IMR-90 (cell line): ENCODE data around the gene PHPT1. TPM values are rescaled to one million over a fixed set of nuclear protein-coding genes. Genes with fewer than 3 reads are reported as not detected.

ENCODE experiments used
- ATAC-seq: fragments of 200-7000 bp; cut with Tn5 transposase; 2 replicates; pipeline ENCODE4 v1.9.1; 2020; ENCODE audit warnings: low read depth, mild to moderate bottlenecking, moderate library complexity
- BruUV-seq: library from RNA; stranded (reverse); fragments of 400-500 nt; replicated peaks from 2 replicates; lab custom pipeline; 2021; lab: Mats Ljungman, UMichigan
- CTCF ChIA-PET: fragments of 300-600 bp; formaldehyde crosslinking; extraction: SDS; loops from one replicate; lab custom pipeline; 2021; ENCODE audit warnings: antibody characterized with exemption; lab: Yijun Ruan, JAX
- POLR2A ChIA-PET: fragments of 300-600 bp; sonication (Branson Sonifier 250); formaldehyde crosslinking; loops from one replicate; lab custom pipeline; 2022; ENCODE audit warnings: antibody characterized with exemption; ENCODE audit not compliant: unreplicated experiment; lab: Charles Lee
- DNase-seq: peaks from one replicate; pipeline ENCODE4 v3.0.0; 2013
- H2AFZ ChIP-seq: replicated peaks from 2 replicates; pipeline ENCODE3; 2013; ENCODE audit warnings: low read length, mild to moderate bottlenecking; ENCODE audit not compliant: poor library complexity
- H2AK5ac ChIP-seq: 2 replicates; pipeline ENCODE4 v1.6.1; 2013; ENCODE audit warnings: low read depth, low read length, inconsistent platforms
- H2AK9ac ChIP-seq: replicated peaks from 2 replicates; pipeline ENCODE3; 2013; ENCODE audit warnings: mild to moderate bottlenecking, low read depth, low read length, moderate library complexity; ENCODE audit not compliant: poor library complexity
- H2BK120ac ChIP-seq: 2 replicates; pipeline ENCODE4 v1.6.1; 2013; ENCODE audit warnings: low read depth, low read length, inconsistent platforms
- H2BK15ac ChIP-seq: 3 replicates; pipeline ENCODE4 v1.6.1; 2013; ENCODE audit warnings: low read depth, low read length, inconsistent platforms
- H2BK20ac ChIP-seq: 2 replicates; pipeline ENCODE4 v1.6.1; 2013; ENCODE audit warnings: low read depth, mild to moderate bottlenecking, inconsistent platforms, low read length, moderate library complexity
- H2BK5ac ChIP-seq: 2 replicates; pipeline ENCODE4 v1.6.1; 2013; ENCODE audit warnings: mild to moderate bottlenecking, low read depth, low read length, inconsistent platforms; ENCODE audit not compliant: poor library complexity, severe bottlenecking
- H3K14ac ChIP-seq: replicated peaks from 2 replicates; pipeline ENCODE4 v1.6.1; 2013; ENCODE audit warnings: low read depth, low read length, inconsistent platforms
- H3K18ac ChIP-seq: 2 replicates; pipeline ENCODE4 v1.6.1; 2013; ENCODE audit warnings: low read depth, low read length, control low read depth
- H3K23ac ChIP-seq: 2 replicates; pipeline ENCODE4 v1.6.1; 2013; ENCODE audit warnings: low read depth, low read length, inconsistent platforms
- H3K27ac ChIP-seq: 2 replicates; pipeline ENCODE4 v1.5.1; 2013; ENCODE audit warnings: mild to moderate bottlenecking, control low read depth, low read length; ENCODE audit not compliant: insufficient read depth
- H3K27me3 ChIP-seq: 2 replicates; pipeline ENCODE4 v1.6.1; 2013; ENCODE audit warnings: low read length; ENCODE audit not compliant: control insufficient read depth, insufficient read depth
- H3K36me3 ChIP-seq: 2 replicates; pipeline ENCODE4 v1.6.1; 2013; ENCODE audit warnings: low read length, mixed read lengths; ENCODE audit not compliant: control insufficient read depth, insufficient read depth
- H3K4ac ChIP-seq: 2 replicates; pipeline ENCODE4 v1.6.1; 2013; ENCODE audit warnings: low read depth, low read length, inconsistent platforms
- H3K4me1 ChIP-seq: 2 replicates; pipeline ENCODE4 v1.6.1; 2013; ENCODE audit warnings: low read length, mixed read lengths; ENCODE audit not compliant: control insufficient read depth, insufficient read depth
- H3K4me2 ChIP-seq: 2 replicates; pipeline ENCODE4 v1.6.1; 2013; ENCODE audit warnings: low read depth, mild to moderate bottlenecking, control low read depth, low read length, moderate library complexity
- H3K4me3 ChIP-seq: 2 replicates; pipeline ENCODE4 v1.5.1; 2013; ENCODE audit warnings: low read depth, mild to moderate bottlenecking, control low read depth, low read length, moderate library complexity; ENCODE audit not compliant: insufficient read depth
- H3K56ac ChIP-seq: 2 replicates; pipeline ENCODE4 v1.6.1; 2013; ENCODE audit warnings: low read length, inconsistent platforms; ENCODE audit not compliant: insufficient read depth; ENCODE audit errors: extremely low read depth
- H3K79me1 ChIP-seq, 2 experiments: 2 replicates each; pipeline ENCODE4 v1.6.1; 2013; ENCODE audit warnings: low read length in 2 of 2, inconsistent platforms in 1 of 2, low read depth in 1 of 2
- H3K9ac ChIP-seq: 2 replicates; pipeline ENCODE4 v1.6.1; 2013; ENCODE audit warnings: low read depth, low read length, control low read depth
- H3K9me1 ChIP-seq: 2 replicates; pipeline ENCODE4 v1.6.1; 2013; ENCODE audit warnings: low read length, inconsistent platforms; ENCODE audit not compliant: insufficient read depth
- H3K9me3 ChIP-seq: 2 replicates; pipeline ENCODE4 v1.6.1; 2013; ENCODE audit warnings: low read length; ENCODE audit not compliant: control insufficient read depth, insufficient read depth
- H4K20me1 ChIP-seq: 2 replicates; pipeline ENCODE4 v1.6.1; 2013; ENCODE audit warnings: low read length, inconsistent platforms; ENCODE audit not compliant: insufficient read depth
- H4K5ac ChIP-seq: 2 replicates; pipeline ENCODE4 v1.6.1; 2013; ENCODE audit warnings: mild to moderate bottlenecking, low read depth, low read length, control low read depth
- H4K8ac ChIP-seq, 2 experiments: 2 replicates each; pipeline ENCODE4 v1.6.1; 2013; ENCODE audit warnings: low read depth in 2 of 2, low read length in 2 of 2, control low read depth in 1 of 2, inconsistent platforms in 1 of 2
- H4K91ac ChIP-seq: 2 replicates; pipeline ENCODE4 v1.6.1; 2013; ENCODE audit warnings: low read depth, low read length, inconsistent platforms; ENCODE audit not compliant: insufficient read depth
- CHD1 ChIP-seq: IDR thresholded peaks from 2 replicates; pipeline ENCODE4 v1.6.1; 2012; ENCODE audit warnings: low read depth, low read length, improper control_type of control experiment
- FOS ChIP-seq: fragments of 150-350 bp; IDR thresholded peaks from 2 replicates; pipeline ENCODE4 v1.6.1; 2016; ENCODE audit warnings: low read depth, low read length
- MAFK ChIP-seq: IDR thresholded peaks from 2 replicates; pipeline ENCODE4 v1.6.1; 2012; ENCODE audit warnings: low read depth, low read length, improper control_type of control experiment
- MAZ ChIP-seq: IDR thresholded peaks from 2 replicates; pipeline ENCODE4 v1.6.1; 2012; ENCODE audit warnings: low read depth, mild to moderate bottlenecking, low read length, improper control_type of control experiment, moderate library complexity, borderline replicate concordance
- MXI1 ChIP-seq: IDR thresholded peaks from 2 replicates; pipeline ENCODE4 v1.6.1; 2012; ENCODE audit warnings: low read depth, mild to moderate bottlenecking, low read length, moderate library complexity, borderline replicate concordance
- POLR2A ChIP-seq: IDR thresholded peaks from 2 replicates; pipeline ENCODE4 v1.6.1; 2012; ENCODE audit warnings: mild to moderate bottlenecking, low read depth, low read length
- RCOR1 ChIP-seq: IDR thresholded peaks from 2 replicates; pipeline ENCODE4 v1.6.1; 2012; ENCODE audit warnings: mild to moderate bottlenecking, low read length, improper control_type of control experiment; ENCODE audit not compliant: insufficient replicate concordance
- SMC3 ChIP-seq: fragments of 150-350 bp; IDR thresholded peaks from 2 replicates; pipeline ENCODE4 v1.6.1; 2016; ENCODE audit warnings: low read depth, mild to moderate bottlenecking, antibody characterized with exemption, low read length, moderate library complexity
- WGBS, 2 experiments: methylation state at CpG; one replicate each; pipeline versions ENCODE4 v1.1.5 to v1.1.7; 2013; ENCODE audit warnings: missing lambda C conversion rate in 2 of 2; ENCODE audit not compliant: insufficient read length in 1 of 2; ENCODE audit errors: extremely low coverage in 2 of 2; 5-methylcytosine and 5-hydroxymethylcytosine counted together
- dilution Hi-C: fragments of 300-500 bp; cut with HindIII; formaldehyde crosslinking; loops from one replicate; pipeline ENCODE4 v1.14.3; 2018; ENCODE audit warnings: low sequenced_read_pairs; ENCODE audit not compliant: unreplicated experiment
- in situ Hi-C: fragments of 300-500 bp; cut with MboI; formaldehyde crosslinking; loops from 3 replicates; pipeline ENCODE4 v1.14.3; 2019; ENCODE audit warnings: low sequenced_read_pairs, inconsistent platforms, mixed read lengths
- intact Hi-C: fragments of 100-400 bp; cut with micrococcal nuclease; formaldehyde crosslinking; loops from 2 replicates; pipeline ENCODE4 v1.10.0; 2022
- polyA plus RNA-seq, 3 experiments: library from polyadenylated mRNA; depleted of rRNA; stranded (reverse); fragments of >200 nt; gene quantifications; 2 replicates each; pipeline ENCODE4 v1.2.3, GENCODE V29; 2012; ENCODE audit warnings: low replicate concordance in 1 of 3
- total RNA-seq: library from RNA; depleted of rRNA; stranded (reverse); fragments of >200 nt; gene quantifications from 2 replicates; pipeline ENCODE4 v1.2.3, GENCODE V29; 2012

The PHPT1 gene
- total and polyA plus RNA-seq, 2 of the 4 experiments (the other 2 are of a cell fraction): 79.8 to 214 TPM

DNA sequence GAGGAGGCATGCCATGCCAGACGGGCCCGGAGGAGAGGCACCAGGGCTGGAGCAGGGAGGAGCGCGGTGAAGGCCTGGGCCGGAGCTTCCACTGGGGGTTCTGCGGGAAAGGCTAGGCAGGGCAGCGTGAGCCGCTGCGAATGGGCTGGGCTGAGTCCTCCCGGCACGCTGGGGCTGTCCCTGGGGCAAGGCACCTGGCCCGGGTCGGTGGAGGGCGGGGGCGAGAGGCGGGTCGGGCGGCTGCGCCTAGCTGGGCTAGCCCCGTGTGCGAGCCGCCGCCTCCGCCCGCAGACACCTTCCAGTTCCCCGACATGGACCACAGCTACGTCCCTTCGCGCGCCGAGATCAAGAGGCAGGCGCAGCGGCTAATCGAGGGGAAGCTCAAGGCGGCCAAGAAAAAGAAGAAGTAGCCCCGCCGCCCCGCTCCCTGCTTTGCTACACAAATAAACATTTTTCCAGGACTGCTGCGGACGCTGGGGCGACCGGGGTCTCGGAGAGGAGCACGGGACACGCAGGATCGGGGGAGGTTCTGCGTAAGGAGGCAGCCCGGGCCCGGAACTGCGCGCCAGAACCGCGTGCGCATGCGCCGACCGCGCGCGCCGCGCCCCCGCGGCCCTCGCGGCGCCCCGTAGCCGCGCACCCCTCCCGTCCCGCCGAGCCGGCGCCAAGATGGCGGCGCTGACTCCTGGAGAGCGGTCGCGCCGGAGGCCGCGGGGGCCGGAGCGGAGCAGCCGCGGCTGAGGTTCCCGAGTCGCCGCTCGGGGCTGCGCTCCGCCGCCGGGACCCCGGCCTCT lies 41.7 kb upstream of the PHPT1 start, which contains the start of gene RABL6:
Gene RABL6, plus strand, starts transcription at position 668 of the 794 bp plus-strand sequence. CDS start 249 bp downstream, outside the sequence.
- ChIA-PET POLR2A (no interaction called here), CTCF (no interaction called here)
- peak within 1 kb of the TSS; percentile 85 for H3K9ac ChIP-seq
- peak within 1 kb of the TSS; percentile 89 for H3K4ac ChIP-seq
- peak within 1 kb of the TSS; percentile 44 for H4K5ac ChIP-seq
- dilution Hi-C loops: no loop called here
- H3K9me3 ChIP-seq: no peaks in the 10 kb centered on the region
- peak within 1 kb of the TSS; percentile 70 for H3K23ac ChIP-seq
- H3K36me3 ChIP-seq: peaks cover 4% of the 10 kb centered on the region
- peak within 1 kb of the TSS; percentile 22 to 94; a peak in 3 of 4 replicates for H4K8ac ChIP-seq
- peak within 1 kb of the TSS; percentile 75 for H3K4me3 ChIP-seq
- H3K9me1 ChIP-seq: no peaks in the 10 kb centered on the region
- H4K20me1 ChIP-seq: peaks cover 15% of the 10 kb centered on the region; the same call in 1 of the 2 replicates
- H3K4me2 ChIP-seq: peak within 1 kb of the TSS; percentile 90
- BruUV-seq: no TSS peak
- peak within 1 kb of the TSS; percentile 99 for H2AFZ ChIP-seq
- peaks cover 1% of the 10 kb centered on the region; the same call in 1 of the 2 replicates for H3K27me3 ChIP-seq
- intact Hi-C loops: no loop called here
- peak within 1 kb of the TSS; percentile 70 for H4K91ac ChIP-seq
- H2BK20ac ChIP-seq: no peak within 1 kb of the TSS
- H2AK9ac ChIP-seq: peak within 1 kb of the TSS; percentile 97
- peak within 1 kb of the TSS; percentile 56 for H2AK5ac ChIP-seq
- ATAC-seq (peak; percentile 90), DNase-seq (peak; percentile 55)
- TF ChIP-seq MXI1: peak; percentile 62; the same call in 1 of the 2 replicates
- no peak for TF ChIP-seq RCOR1
- no peak for TF ChIP-seq CHD1
- peak; percentile 95 for TF ChIP-seq MAZ
- TF ChIP-seq MAFK: no peak
- TF ChIP-seq POLR2A: peak; percentile 68
- TF ChIP-seq SMC3: no peak
- no peak for TF ChIP-seq FOS
- H3K18ac ChIP-seq: peak within 1 kb of the TSS; percentile 17; the same call in 1 of the 2 replicates
- H3K14ac ChIP-seq: peak within 1 kb of the TSS; percentile 94
- peaks cover 25 to 45% of the 10 kb centered on the region in 2 experiments for H3K79me1 ChIP-seq
- H3K27ac ChIP-seq: peak within 1 kb of the TSS; percentile 86
- no peak within 1 kb of the TSS for H2BK15ac ChIP-seq
- WGBS, 2 experiments: 1% methylated on average over 68 of the region's 96 CpGs; no CpG with 5 or more reads in 1 of the 2 experiments
- peaks cover 13% of the 10 kb centered on the region for H3K4me1 ChIP-seq
- peak within 1 kb of the TSS; percentile 43; the same call in 1 of the 2 replicates for H2BK120ac ChIP-seq
- in situ Hi-C loops: no loop called here
- peak within 1 kb of the TSS; percentile 67 for H2BK5ac ChIP-seq
- H3K56ac ChIP-seq: peak within 1 kb of the TSS; percentile 52
